Osteoblast (primary cell): ENCODE measurements around the gene TMC7. TPM values are rescaled to one million over a fixed set of nuclear protein-coding genes. Genes with fewer than 3 reads are reported as not detected.

Experiments
- DNase-seq: peaks from one replicate; pipeline ENCODE4 v3.0.0; 2011; ENCODE audit warnings: low spot score, mixed read lengths; ENCODE audit not compliant: insufficient read length; ENCODE audit errors: missing footprints
- H2AFZ ChIP-seq: 2 replicates; pipeline ENCODE4 v1.6.0; 2011; ENCODE audit warnings: mild to moderate bottlenecking, low read length
- H3K27ac ChIP-seq: 2 replicates; pipeline ENCODE4 v1.5.1; 2011; ENCODE audit warnings: mild to moderate bottlenecking, low read depth, low read length, moderate library complexity
- H3K27me3 ChIP-seq: 2 replicates; pipeline ENCODE4 v1.6.0; 2012; ENCODE audit warnings: mild to moderate bottlenecking, control low read depth, inconsistent platforms, low read length, moderate library complexity; ENCODE audit not compliant: insufficient read depth
- H3K36me3 ChIP-seq: 2 replicates; pipeline ENCODE4 v1.5.1; 2011; ENCODE audit warnings: mild to moderate bottlenecking, low read length, control low read depth, moderate library complexity; ENCODE audit not compliant: insufficient read depth
- H3K4me1 ChIP-seq: 2 replicates; pipeline ENCODE4 v1.5.1; 2011; ENCODE audit warnings: mild to moderate bottlenecking, low read length, control low read depth, moderate library complexity; ENCODE audit not compliant: insufficient read depth
- H3K4me2 ChIP-seq: 2 replicates; pipeline ENCODE4 v1.6.0; 2011; ENCODE audit warnings: mild to moderate bottlenecking, low read length; ENCODE audit not compliant: insufficient read depth
- H3K4me3 ChIP-seq: fragments of 200-600 bp; sonication (generic); 3 replicates; pipeline ENCODE4 v1.5.1; 2012; ENCODE audit warnings: mild to moderate bottlenecking, low read length, inconsistent platforms; ENCODE audit not compliant: insufficient read depth
- H3K79me2 ChIP-seq: 2 replicates; pipeline ENCODE4 v1.6.0; 2012; ENCODE audit warnings: mild to moderate bottlenecking, low read length, control low read depth, inconsistent platforms; ENCODE audit not compliant: insufficient read depth
- H3K9me3 ChIP-seq: 2 replicates; pipeline ENCODE4 v1.5.1; 2011; ENCODE audit warnings: low read depth, low read length, control low read depth
- H4K20me1 ChIP-seq: 2 replicates; pipeline ENCODE4 v1.6.0; 2012; ENCODE audit warnings: mild to moderate bottlenecking, low read length, control low read depth; ENCODE audit not compliant: insufficient read depth
- CTCF ChIP-seq: IDR thresholded peaks from 2 replicates; pipeline ENCODE4 v1.5.1; 2011; ENCODE audit warnings: mild to moderate bottlenecking, low read depth, low read length, moderate library complexity; ENCODE audit errors: extremely low read depth
- total RNA-seq: library from RNA; depleted of rRNA; stranded (reverse); fragments of >200 nt; gene quantifications from 2 replicates; pipeline ENCODE4 v1.2.3, GENCODE V29; 2012

The TMC7 gene
- total RNA-seq, 1 donor, result 1.1 TPM

- Histone ChIP-seq H2AFZ (no peak overlapping the region), H3K79me2 (no peaks in the 10 kb centered on the region), H3K4me3 (no peak overlapping the region), H3K36me3 (no peaks in the 10 kb centered on the region), H3K4me2 (no peak overlapping the region), H3K4me1 (peaks cover 7% of the 10 kb centered on the region), H3K27me3 (no peaks in the 10 kb centered on the region), H3K27ac (no peak overlapping the region), H4K20me1 (no peaks in the 10 kb centered on the region), H3K9me3 (no peaks in the 10 kb centered on the region)
- TF ChIP-seq CTCF, result no peak
- peak; percentile 37 for DNase-seq
Measured at GRCh38 chr16:19108409-19109287, 124.9 kb downstream of the TMC7 start.

- no peak overlapping the region for H3K4me2 ChIP-seq
- no peak for DNase-seq
- no peak overlapping the region for H3K27ac ChIP-seq
- no peaks in the 10 kb centered on the region for H3K36me3 ChIP-seq
- no peaks in the 10 kb centered on the region for H4K20me1 ChIP-seq
- no peak for TF ChIP-seq CTCF
- no peaks in the 10 kb centered on the region for H3K27me3 ChIP-seq
- H3K4me3 ChIP-seq, result no peak overlapping the region
- no peak overlapping the region for H2AFZ ChIP-seq
- no peaks in the 10 kb centered on the region for H3K9me3 ChIP-seq
- peaks cover 7% of the 10 kb centered on the region for H3K4me1 ChIP-seq
- H3K79me2 ChIP-seq, result peaks cover under 1% of the 10 kb centered on the region
Measured at GRCh38 chr16:19109288-19109664, 125.5 kb downstream of the TMC7 start.

- Histone ChIP-seq H2AFZ (no peak overlapping the region), H3K4me3 (no peak overlapping the region), H3K9me3 (no peaks in the 10 kb centered on the region), H3K79me2 (peaks cover 16% of the 10 kb centered on the region), H3K4me1 (peaks cover 16% of the 10 kb centered on the region), H3K36me3 (peaks cover 8% of the 10 kb centered on the region), H3K4me2 (no peak overlapping the region), H3K27me3 (no peaks in the 10 kb centered on the region), H3K27ac (no peak overlapping the region), H4K20me1 (peaks cover 8% of the 10 kb centered on the region)
- no peak for TF ChIP-seq CTCF
- no peak for DNase-seq
Measured at GRCh38 chr16:19110537-19111360, 127.0 kb downstream of the TMC7 start.

- DNase-seq, result peak; percentile 21
Measured at GRCh38 chr16:19112099-19112407, 128.3 kb downstream of the TMC7 start.

More at GRCh38 chr16:19112099-19112407, 128.3 kb downstream of the TMC7 start:
- Histone ChIP-seq H3K36me3 (peaks cover 17% of the 10 kb centered on the region), H3K4me3 (no peak overlapping the region), H3K4me2 (no peak overlapping the region), H3K27ac (no peak overlapping the region), H3K79me2 (peaks cover 29% of the 10 kb centered on the region), H3K27me3 (no peaks in the 10 kb centered on the region), H2AFZ (no peak overlapping the region), H3K9me3 (no peaks in the 10 kb centered on the region), H3K4me1 (peaks cover 28% of the 10 kb centered on the region), H4K20me1 (peaks cover 13% of the 10 kb centered on the region)
- no peak for TF ChIP-seq CTCF
